ENCODE results near the gene CHST15.

Gene CHST15

DNA sequence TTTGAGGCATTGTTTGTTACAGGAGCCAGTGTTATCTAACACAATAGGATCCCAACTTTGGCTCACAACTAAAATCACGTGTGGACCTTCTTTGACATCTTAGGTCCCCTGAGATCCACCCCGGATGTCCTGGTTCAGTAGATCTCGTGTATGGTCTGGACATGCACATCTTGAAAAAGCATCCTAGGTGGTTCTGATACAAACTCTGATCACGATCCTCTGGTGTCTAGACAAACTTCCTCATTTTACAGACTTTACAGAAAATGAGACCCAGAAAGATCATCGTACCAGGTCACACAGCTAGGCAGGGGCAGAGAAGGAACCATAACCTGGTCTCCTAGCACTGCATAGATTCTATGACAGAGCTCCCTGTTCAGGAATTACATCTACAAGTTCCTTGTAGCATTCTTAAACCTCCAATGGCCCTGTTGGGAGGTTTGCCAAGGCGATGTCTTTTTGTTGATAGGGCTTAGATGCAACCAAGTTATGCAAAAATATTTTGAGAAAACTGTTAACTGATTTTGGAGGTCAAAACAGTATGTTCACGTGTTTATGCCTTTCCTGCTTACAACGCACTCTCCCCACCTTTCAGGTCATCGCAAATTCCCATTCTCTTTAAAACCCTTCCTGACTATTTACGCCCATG lies 30.8 kb upstream of the CHST15 start:
- TF ChIP-seq, protein P1, sequence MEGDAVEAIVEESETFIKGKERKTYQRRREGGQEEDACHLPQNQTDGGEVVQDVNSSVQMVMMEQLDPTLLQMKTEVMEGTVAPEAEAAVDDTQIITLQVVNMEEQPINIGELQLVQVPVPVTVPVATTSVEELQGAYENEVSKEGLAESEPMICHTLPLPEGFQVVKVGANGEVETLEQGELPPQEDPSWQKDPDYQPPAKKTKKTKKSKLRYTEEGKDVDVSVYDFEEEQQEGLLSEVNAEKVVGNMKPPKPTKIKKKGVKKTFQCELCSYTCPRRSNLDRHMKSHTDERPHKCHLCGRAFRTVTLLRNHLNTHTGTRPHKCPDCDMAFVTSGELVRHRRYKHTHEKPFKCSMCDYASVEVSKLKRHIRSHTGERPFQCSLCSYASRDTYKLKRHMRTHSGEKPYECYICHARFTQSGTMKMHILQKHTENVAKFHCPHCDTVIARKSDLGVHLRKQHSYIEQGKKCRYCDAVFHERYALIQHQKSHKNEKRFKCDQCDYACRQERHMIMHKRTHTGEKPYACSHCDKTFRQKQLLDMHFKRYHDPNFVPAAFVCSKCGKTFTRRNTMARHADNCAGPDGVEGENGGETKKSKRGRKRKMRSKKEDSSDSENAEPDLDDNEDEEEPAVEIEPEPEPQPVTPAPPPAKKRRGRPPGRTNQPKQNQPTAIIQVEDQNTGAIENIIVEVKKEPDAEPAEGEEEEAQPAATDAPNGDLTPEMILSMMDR (conservative IDR thresholded peaks at IDR 0.05; ENCODE audit: low read length): no peak
- no peak for DNase-seq (ENCODE audit: low read depth)
- no peak overlapping the region for H3K4me3 ChIP-seq (ENCODE audit: low read length)

GRCh38 chr10:124123156-124123555 lies 29.8 kb upstream of the CHST15 start:
- no peak for DNase-seq (ENCODE audit: low read depth)
- TF ChIP-seq, protein P1 (conservative IDR thresholded peaks at IDR 0.05; ENCODE audit: low read length): no peak

GRCh38 chr10:124122211-124122610 lies 28.8 kb upstream of the CHST15 start:
- TF ChIP-seq, protein P1 (conservative IDR thresholded peaks at IDR 0.05; ENCODE audit: low read length): no peak
- no peak for DNase-seq (ENCODE audit: low read depth)
- no peak overlapping the region for H3K4me3 ChIP-seq (ENCODE audit: low read length)

More at GRCh38 chr10:124123156-124123555, 29.8 kb upstream of the CHST15 start:
- H3K4me3 ChIP-seq (ENCODE audit: low read length): no peak overlapping the region

- TF ChIP-seq, protein P1 (conservative IDR thresholded peaks at IDR 0.05; ENCODE audit: low read length): no peak
- H3K4me3 ChIP-seq (ENCODE audit: low read length): no peak overlapping the region
- DNase-seq (ENCODE audit: low read depth): no peak
Observed at GRCh38 chr10:124120410-124121061, 27.1 kb upstream of the CHST15 start.

GRCh38 chr10:124119946-124120345 lies 26.5 kb upstream of the CHST15 start:
- TF ChIP-seq, protein P1 (conservative IDR thresholded peaks at IDR 0.05; ENCODE audit: low read length): no peak
- no peak for DNase-seq (ENCODE audit: low read depth)
- no peak overlapping the region for H3K4me3 ChIP-seq (ENCODE audit: low read length)

GRCh38 chr10:124119216-124119615 lies 25.8 kb upstream of the CHST15 start:
- DNase-seq (ENCODE audit: low read depth): no peak
- TF ChIP-seq, protein P1 (conservative IDR thresholded peaks at IDR 0.05; ENCODE audit: low read length): no peak
- no peak overlapping the region for H3K4me3 ChIP-seq (ENCODE audit: low read length)

- H3K4me3 ChIP-seq (ENCODE audit: low read length): no peak overlapping the region
- DNase-seq (ENCODE audit: low read depth): no peak
- TF ChIP-seq, protein P1 (conservative IDR thresholded peaks at IDR 0.05; ENCODE audit: low read length): no peak
Observed at GRCh38 chr10:124117833-124118232, 24.4 kb upstream of the CHST15 start.
